ENCODE data around the gene NARF. TPM values are rescaled to one million over a fixed set of nuclear protein-coding genes. Genes with fewer than 3 reads are reported as not detected.

Gene NARF
- total RNA-seq, 1 experiment from 2014 or later = 96.7 TPM

GRCh38 chr17:82497483-82498405 is 39.2 kb downstream of the NARF start:
- peak; percentile 47 for DNase-seq (ENCODE audit: low spot score)
- H3K27me3 Mint-ChIP-seq (ENCODE audit: low read depth) = peaks cover 55% of the 10 kb centered on the region
- POLR2A ChIA-PET = interaction anchor here (0.7 kb wide), 1 partner anchor 14 kb away, joined by 5 read pairs; no protein-coding TSS in a partner anchor
- no peak overlapping the region for H3K27ac Mint-ChIP-seq
- no peak for ATAC-seq
- no peaks in the 10 kb centered on the region for H3K9me3 Mint-ChIP-seq
- H3K36me3 Mint-ChIP-seq = no peaks in the 10 kb centered on the region
- TF ChIP-seq TP53 (CRISPR knock-in tag; IDR thresholded peaks at IDR 0.05) (no peak), SP1 (CRISPR knock-in tag; conservative IDR thresholded peaks at IDR 0.05) (0 out of 2 replicates have a peak, but pooled peaks have one; percentile 1), ZNF423 (CRISPR knock-in tag; IDR thresholded peaks at IDR 0.05) (no peak), EMX1 (CRISPR knock-in tag; IDR thresholded peaks at IDR 0.05) (no peak), PRRX2 (CRISPR knock-in tag; IDR thresholded peaks at IDR 0.05) (no peak), CBFB (CRISPR knock-in tag; IDR thresholded peaks at IDR 0.05; ENCODE audit: low read depth) (0 out of 2 replicates have a peak, but pooled peaks have one; percentile 8), CREB1 (CRISPR knock-in tag; IDR thresholded peaks at IDR 0.05) (no peak), NR1H2 (CRISPR knock-in tag; IDR thresholded peaks at IDR 0.05) (no peak), NFATC4 (CRISPR knock-in tag; IDR thresholded peaks at IDR 0.05) (no peak), ZNF121 (CRISPR knock-in tag; IDR thresholded peaks at IDR 0.05) (no peak), RORB (CRISPR knock-in tag; IDR thresholded peaks at IDR 0.05) (no peak)
- TF ChIP-seq, protein P1, sequence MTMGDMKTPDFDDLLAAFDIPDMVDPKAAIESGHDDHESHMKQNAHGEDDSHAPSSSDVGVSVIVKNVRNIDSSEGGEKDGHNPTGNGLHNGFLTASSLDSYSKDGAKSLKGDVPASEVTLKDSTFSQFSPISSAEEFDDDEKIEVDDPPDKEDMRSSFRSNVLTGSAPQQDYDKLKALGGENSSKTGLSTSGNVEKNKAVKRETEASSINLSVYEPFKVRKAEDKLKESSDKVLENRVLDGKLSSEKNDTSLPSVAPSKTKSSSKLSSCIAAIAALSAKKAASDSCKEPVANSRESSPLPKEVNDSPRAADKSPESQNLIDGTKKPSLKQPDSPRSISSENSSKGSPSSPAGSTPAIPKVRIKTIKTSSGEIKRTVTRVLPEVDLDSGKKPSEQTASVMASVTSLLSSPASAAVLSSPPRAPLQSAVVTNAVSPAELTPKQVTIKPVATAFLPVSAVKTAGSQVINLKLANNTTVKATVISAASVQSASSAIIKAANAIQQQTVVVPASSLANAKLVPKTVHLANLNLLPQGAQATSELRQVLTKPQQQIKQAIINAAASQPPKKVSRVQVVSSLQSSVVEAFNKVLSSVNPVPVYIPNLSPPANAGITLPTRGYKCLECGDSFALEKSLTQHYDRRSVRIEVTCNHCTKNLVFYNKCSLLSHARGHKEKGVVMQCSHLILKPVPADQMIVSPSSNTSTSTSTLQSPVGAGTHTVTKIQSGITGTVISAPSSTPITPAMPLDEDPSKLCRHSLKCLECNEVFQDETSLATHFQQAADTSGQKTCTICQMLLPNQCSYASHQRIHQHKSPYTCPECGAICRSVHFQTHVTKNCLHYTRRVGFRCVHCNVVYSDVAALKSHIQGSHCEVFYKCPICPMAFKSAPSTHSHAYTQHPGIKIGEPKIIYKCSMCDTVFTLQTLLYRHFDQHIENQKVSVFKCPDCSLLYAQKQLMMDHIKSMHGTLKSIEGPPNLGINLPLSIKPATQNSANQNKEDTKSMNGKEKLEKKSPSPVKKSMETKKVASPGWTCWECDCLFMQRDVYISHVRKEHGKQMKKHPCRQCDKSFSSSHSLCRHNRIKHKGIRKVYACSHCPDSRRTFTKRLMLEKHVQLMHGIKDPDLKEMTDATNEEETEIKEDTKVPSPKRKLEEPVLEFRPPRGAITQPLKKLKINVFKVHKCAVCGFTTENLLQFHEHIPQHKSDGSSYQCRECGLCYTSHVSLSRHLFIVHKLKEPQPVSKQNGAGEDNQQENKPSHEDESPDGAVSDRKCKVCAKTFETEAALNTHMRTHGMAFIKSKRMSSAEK (CRISPR knock-in tag; IDR thresholded peaks at IDR 0.05; ENCODE audit: borderline replicate concordance) = no peak
- TF ChIP-seq, protein P2, sequence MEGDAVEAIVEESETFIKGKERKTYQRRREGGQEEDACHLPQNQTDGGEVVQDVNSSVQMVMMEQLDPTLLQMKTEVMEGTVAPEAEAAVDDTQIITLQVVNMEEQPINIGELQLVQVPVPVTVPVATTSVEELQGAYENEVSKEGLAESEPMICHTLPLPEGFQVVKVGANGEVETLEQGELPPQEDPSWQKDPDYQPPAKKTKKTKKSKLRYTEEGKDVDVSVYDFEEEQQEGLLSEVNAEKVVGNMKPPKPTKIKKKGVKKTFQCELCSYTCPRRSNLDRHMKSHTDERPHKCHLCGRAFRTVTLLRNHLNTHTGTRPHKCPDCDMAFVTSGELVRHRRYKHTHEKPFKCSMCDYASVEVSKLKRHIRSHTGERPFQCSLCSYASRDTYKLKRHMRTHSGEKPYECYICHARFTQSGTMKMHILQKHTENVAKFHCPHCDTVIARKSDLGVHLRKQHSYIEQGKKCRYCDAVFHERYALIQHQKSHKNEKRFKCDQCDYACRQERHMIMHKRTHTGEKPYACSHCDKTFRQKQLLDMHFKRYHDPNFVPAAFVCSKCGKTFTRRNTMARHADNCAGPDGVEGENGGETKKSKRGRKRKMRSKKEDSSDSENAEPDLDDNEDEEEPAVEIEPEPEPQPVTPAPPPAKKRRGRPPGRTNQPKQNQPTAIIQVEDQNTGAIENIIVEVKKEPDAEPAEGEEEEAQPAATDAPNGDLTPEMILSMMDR (IDR thresholded peaks at IDR 0.05) = no peak
- H3K4me3 Mint-ChIP-seq = peak overlapping the region; percentile 75
- peaks cover 20% of the 10 kb centered on the region for H3K4me1 Mint-ChIP-seq
- CTCF ChIA-PET = no interaction called here

DNA sequence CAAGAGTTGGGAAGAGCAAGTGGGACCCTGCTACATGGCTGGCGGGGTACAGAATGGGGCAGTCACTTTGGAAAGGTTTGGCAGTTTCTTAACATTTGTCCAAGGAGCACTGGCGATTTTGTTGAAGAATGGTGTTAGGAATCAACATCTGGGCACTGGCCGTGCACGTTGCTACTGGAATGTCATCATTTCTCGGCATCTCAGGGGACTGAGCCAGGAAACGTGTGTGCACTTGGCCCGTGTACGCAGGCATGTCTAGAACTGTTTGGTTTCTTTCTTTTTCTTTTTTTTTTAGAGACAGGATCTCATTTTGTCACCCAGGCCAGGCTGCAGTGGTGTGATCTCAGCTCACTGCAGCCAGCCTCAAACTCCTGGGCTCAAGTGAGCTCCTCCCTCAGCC is 43.7 kb downstream of the NARF start:
- no peak overlapping the region for H3K27ac Mint-ChIP-seq
- H3K9me3 Mint-ChIP-seq = no peaks in the 10 kb centered on the region
- peaks cover 6% of the 10 kb centered on the region; the same call in 1 of the 2 replicates for H3K4me1 Mint-ChIP-seq
- no peak overlapping the region for H3K4me3 Mint-ChIP-seq
- ATAC-seq = no peak
- ChIA-PET CTCF (interaction anchor here (0.9 kb wide), 1 partner anchor 17 kb away, joined by 3 read pairs; no protein-coding TSS in a partner anchor), POLR2A (no interaction called here)
- no peaks in the 10 kb centered on the region for H3K36me3 Mint-ChIP-seq
- no peak for DNase-seq (ENCODE audit: low spot score)
- no peak for TF ChIP-seq USF1 (CRISPR knock-in tag; IDR thresholded peaks at IDR 0.05)
- no peak for TF ChIP-seq MAX (CRISPR knock-in tag; IDR thresholded peaks at IDR 0.05)
- no peak for TF ChIP-seq ARID4B (CRISPR knock-in tag; IDR thresholded peaks at IDR 0.05; ENCODE audit: borderline replicate concordance)
- TF ChIP-seq HMGA2 (CRISPR knock-in tag; IDR thresholded peaks at IDR 0.05) = no peak
- TF ChIP-seq CBFB (CRISPR knock-in tag; IDR thresholded peaks at IDR 0.05; ENCODE audit: low read depth) = no peak
- no peak for TF ChIP-seq GRHL2 (CRISPR knock-in tag; IDR thresholded peaks at IDR 0.05; ENCODE audit: insufficient replicate concordance, severe bottlenecking)
- peaks cover 44% of the 10 kb centered on the region for H3K27me3 Mint-ChIP-seq (ENCODE audit: low read depth)

Measured in WTC11 (cell line).